BJ (cell line): ENCODE data around the gene PACS1. TPM values are rescaled to one million over a fixed set of nuclear protein-coding genes. Genes with fewer than 3 reads are reported as not detected.

Experiments used
- CTCF ChIA-PET: fragments of 350-600 bp; formaldehyde crosslinking; extraction: SDS; loops from one replicate; lab custom pipeline; 2021; ENCODE audit warnings: antibody characterized with exemption, inconsistent platforms; lab: Yijun Ruan, JAX
- POLR2A ChIA-PET: fragments of 300-600 bp; sonication (Branson Sonifier 250); formaldehyde crosslinking; extraction: SDS; loops from one replicate; lab custom pipeline; 2021; ENCODE audit warnings: antibody characterized with exemption; lab: Charles Lee
- DNase-seq: peaks from one replicate; pipeline ENCODE4 v3.0.0-alpha.2; 2011; ENCODE audit warnings: low read depth
- H3K27me3 ChIP-seq: 2 replicates; pipeline ENCODE4 v1.6.0; 2011; ENCODE audit warnings: low read length; ENCODE audit not compliant: control insufficient read depth, insufficient read depth
- H3K36me3 ChIP-seq: 2 replicates; pipeline ENCODE4 v1.5.1; 2011; ENCODE audit warnings: low read length; ENCODE audit not compliant: control insufficient read depth, insufficient read depth
- H3K4me3 ChIP-seq: 2 replicates; pipeline ENCODE4 v1.5.1; 2011; ENCODE audit warnings: low read depth, mild to moderate bottlenecking, control low read depth, low read length
- CTCF ChIP-seq: IDR thresholded peaks from 2 replicates; pipeline ENCODE4 v1.5.1; 2011; ENCODE audit warnings: low read depth, mild to moderate bottlenecking, control low read depth, inconsistent platforms, low read length, moderate library complexity; ENCODE audit not compliant: insufficient read depth
- polyA plus RNA-seq: library from polyadenylated mRNA; depleted of rRNA; stranded (reverse); fragments of >200 nt; gene quantifications from 2 replicates; pipeline ENCODE4 v1.2.3, GENCODE V29; 2011

The PACS1 gene
- polyA plus RNA-seq, 1 experiment, result 34.3 TPM

GRCh38 chr11:66151273-66151672 is 81.2 kb downstream of the PACS1 start:
- CTCF ChIA-PET, result interaction anchor here (1.5 to 1.7 kb wide), 3 partner anchors 16 to 106 kb away, joined by 4 to 5 read pairs (median 4); no protein-coding TSS in a partner anchor
- Histone ChIP-seq H3K36me3 (no peaks in the 10 kb centered on the region), H3K27me3 (no peaks in the 10 kb centered on the region), H3K4me3 (no peak overlapping the region)
- no peak for DNase-seq
- no peak for TF ChIP-seq CTCF
- POLR2A ChIA-PET, result no interaction called here

GRCh38 chr11:66154109-66154508 is 84.0 kb downstream of the PACS1 start:
- DNase-seq, result no peak
- CTCF ChIA-PET, result interaction anchor here (0.6 to 1.3 kb wide), 3 partner anchors 17 to 127 kb away, joined by 3 read pairs; no protein-coding TSS in a partner anchor
- Histone ChIP-seq H3K36me3 (no peaks in the 10 kb centered on the region), H3K4me3 (no peak overlapping the region), H3K27me3 (no peaks in the 10 kb centered on the region)
- TF ChIP-seq CTCF, result no peak
- POLR2A ChIA-PET, result no interaction called here

- no peak for TF ChIP-seq CTCF
- H3K27me3 ChIP-seq, result no peaks in the 10 kb centered on the region
- H3K4me3 ChIP-seq, result no peak overlapping the region
- ChIA-PET POLR2A (no interaction called here), CTCF (interaction anchor here (0.6 to 1.3 kb wide), 2 partner anchors 19 to 21 kb away, joined by 3 read pairs; no protein-coding TSS in a partner anchor)
- DNase-seq, result no peak
- H3K36me3 ChIP-seq, result no peaks in the 10 kb centered on the region
Measured at GRCh38 chr11:66155387-66156073, 85.5 kb downstream of the PACS1 start.

- DNase-seq, result no peak
- CTCF ChIA-PET, result no interaction called here
- Histone ChIP-seq H3K27me3 (no peaks in the 10 kb centered on the region), H3K36me3 (no peaks in the 10 kb centered on the region), H3K4me3 (no peak overlapping the region)
- POLR2A ChIA-PET, result no interaction called here
- TF ChIP-seq CTCF, result no peak
Measured at GRCh38 chr11:66157182-66157864, 87.3 kb downstream of the PACS1 start.

- no peaks in the 10 kb centered on the region for H3K27me3 ChIP-seq
- no peak for TF ChIP-seq CTCF
- H3K36me3 ChIP-seq, result no peaks in the 10 kb centered on the region
- DNase-seq, result no peak
- CTCF ChIA-PET, result no interaction called here
- POLR2A ChIA-PET, result no interaction called here
- H3K4me3 ChIP-seq, result no peak overlapping the region
Measured at GRCh38 chr11:66158156-66158555, 88.1 kb downstream of the PACS1 start.
